Neutrophil (primary cell): ENCODE results near the gene ZNF574.

ENCODE experiments used
- H3K27ac ChIP-seq: fragments of 200-600 bp; sonication (generic); 2 replicates; pipeline ENCODE4 v1.5.1; 2016; ENCODE audit warnings: mild to moderate bottlenecking, moderate library complexity
- H3K27me3 ChIP-seq: fragments of 200-600 bp; sonication (generic); 2 replicates; pipeline ENCODE4 v1.6.0; 2016; ENCODE audit warnings: mild to moderate bottlenecking
- H3K36me3 ChIP-seq: fragments of 200-600 bp; sonication (generic); 2 replicates; pipeline ENCODE4 v1.5.1; 2017
- H3K4me1 ChIP-seq, 2 experiments: fragments of 200-600 bp in 1 of 2; sonication (generic) in 1 of 2; 1 replicate in 1 of 2; 2 replicates in 1 of 2; pipeline versions ENCODE4 v1.5.1 to v1.6.1; 2013 to 2016; ENCODE audit warnings: low read depth in 1 of 2, low read length in 1 of 2, mild to moderate bottlenecking in 1 of 2, moderate library complexity in 1 of 2; ENCODE audit not compliant: control insufficient read depth in 1 of 2, insufficient read depth in 1 of 2
- H3K4me3 ChIP-seq, 2 experiments: fragments of 200-600 bp in 1 of 2; sonication (generic) in 1 of 2; 1 replicate in 1 of 2; 2 replicates in 1 of 2; pipeline ENCODE4 v1.5.1; 2013 to 2016; ENCODE audit warnings: low read depth in 1 of 2, low read length in 1 of 2, mild to moderate bottlenecking in 1 of 2, moderate library complexity in 1 of 2
- H3K9me3 ChIP-seq: fragments of 200-600 bp; sonication (generic); 2 replicates; pipeline ENCODE4 v1.5.1; 2016
- CTCF ChIP-seq: fragments of 200-600 bp; sonication (generic); IDR thresholded peaks from 2 replicates; pipeline ENCODE4 v1.5.1; 2016; ENCODE audit warnings: antibody characterized with exemption

Gene ZNF574

GRCh38 chr19:42045575-42045974, 30.4 kb upstream of the ZNF574 start:
- Histone ChIP-seq H3K36me3 (no peaks in the 10 kb centered on the region), H3K4me3 (no peak overlapping the region), H3K9me3 (no peaks in the 10 kb centered on the region), H3K4me1 (no peaks in the 10 kb centered on the region), H3K27ac (no peak overlapping the region), H3K27me3 (no peaks in the 10 kb centered on the region)
- TF ChIP-seq CTCF: no peak

GRCh38 chr19:42048992-42049391, 27.0 kb upstream of the ZNF574 start:
- Histone ChIP-seq H3K27me3 (no peaks in the 10 kb centered on the region), H3K4me3 (no peak overlapping the region), H3K4me1 (no peaks in the 10 kb centered on the region), H3K27ac (no peak overlapping the region), H3K9me3 (no peaks in the 10 kb centered on the region), H3K36me3 (peaks cover 6% of the 10 kb centered on the region)
- no peak for TF ChIP-seq CTCF

- H3K4me1 ChIP-seq: no peaks in the 10 kb centered on the region
- H3K4me3 ChIP-seq: no peak overlapping the region
- no peak for TF ChIP-seq CTCF
- H3K27ac ChIP-seq: no peak overlapping the region
- peaks cover 6% of the 10 kb centered on the region for H3K36me3 ChIP-seq
- no peaks in the 10 kb centered on the region for H3K27me3 ChIP-seq
- H3K9me3 ChIP-seq: no peaks in the 10 kb centered on the region
Measured at GRCh38 chr19:42051166-42052115, 24.5 kb upstream of the ZNF574 start.

- Histone ChIP-seq H3K4me3 (no peak overlapping the region), H3K27ac (no peak overlapping the region), H3K27me3 (no peaks in the 10 kb centered on the region), H3K9me3 (no peaks in the 10 kb centered on the region), H3K4me1 (no peaks in the 10 kb centered on the region), H3K36me3 (peaks cover 6% of the 10 kb centered on the region)
- no peak for TF ChIP-seq CTCF
Measured at GRCh38 chr19:42052241-42052863, 23.6 kb upstream of the ZNF574 start.

- Histone ChIP-seq H3K27me3 (no peaks in the 10 kb centered on the region), H3K4me3 (no peak overlapping the region), H3K36me3 (peaks cover 6% of the 10 kb centered on the region), H3K4me1 (no peaks in the 10 kb centered on the region), H3K9me3 (no peaks in the 10 kb centered on the region), H3K27ac (no peak overlapping the region)
- no peak for TF ChIP-seq CTCF
Measured at GRCh38 chr19:42053037-42053935, 22.7 kb upstream of the ZNF574 start.
